DOHH2 (cell line): ENCODE data around the gene OBSCN.

Experiments used
- EZH2phosphoT487 ChIP-seq: fragments of 200-600 bp; sonication (generic); IDR thresholded peaks from 2 replicates; pipeline ENCODE4 v1.6.1; 2017; ENCODE audit warnings: borderline replicate concordance, mild to moderate bottlenecking, antibody characterized with exemption, low read length, moderate library complexity, mixed read lengths
- TF ChIP-seq, protein P1 (sequence below): fragments of 200-600 bp; sonication (generic); IDR thresholded peaks from one replicate; pipeline ENCODE4 v1.5.1; 2014; ENCODE audit warnings: antibody characterized with exemption, mild to moderate bottlenecking, low read depth, low read length; ENCODE audit not compliant: poor library complexity, severe bottlenecking

GRCh38 chr1:228349701-228350171 lies 141.9 kb downstream of the OBSCN start:
- TF ChIP-seq, protein P1, sequence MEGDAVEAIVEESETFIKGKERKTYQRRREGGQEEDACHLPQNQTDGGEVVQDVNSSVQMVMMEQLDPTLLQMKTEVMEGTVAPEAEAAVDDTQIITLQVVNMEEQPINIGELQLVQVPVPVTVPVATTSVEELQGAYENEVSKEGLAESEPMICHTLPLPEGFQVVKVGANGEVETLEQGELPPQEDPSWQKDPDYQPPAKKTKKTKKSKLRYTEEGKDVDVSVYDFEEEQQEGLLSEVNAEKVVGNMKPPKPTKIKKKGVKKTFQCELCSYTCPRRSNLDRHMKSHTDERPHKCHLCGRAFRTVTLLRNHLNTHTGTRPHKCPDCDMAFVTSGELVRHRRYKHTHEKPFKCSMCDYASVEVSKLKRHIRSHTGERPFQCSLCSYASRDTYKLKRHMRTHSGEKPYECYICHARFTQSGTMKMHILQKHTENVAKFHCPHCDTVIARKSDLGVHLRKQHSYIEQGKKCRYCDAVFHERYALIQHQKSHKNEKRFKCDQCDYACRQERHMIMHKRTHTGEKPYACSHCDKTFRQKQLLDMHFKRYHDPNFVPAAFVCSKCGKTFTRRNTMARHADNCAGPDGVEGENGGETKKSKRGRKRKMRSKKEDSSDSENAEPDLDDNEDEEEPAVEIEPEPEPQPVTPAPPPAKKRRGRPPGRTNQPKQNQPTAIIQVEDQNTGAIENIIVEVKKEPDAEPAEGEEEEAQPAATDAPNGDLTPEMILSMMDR: no peak
- TF ChIP-seq EZH2phosphoT487: no peak
